Liver (tissue), 3 donors: ENCODE results near the gene PRMT2.

Source experiments
- CTCF ChIP-seq: fragments of 150-350 bp; IDR thresholded peaks from 2 replicates; pipeline ENCODE4 v1.5.1; 2017; ENCODE audit warnings: improper control_type of control experiment, low read depth, low read length; ENCODE audit not compliant: missing input control
- EGR1 ChIP-seq, 2 donors: IDR thresholded peaks; 2 replicates each; pipeline ENCODE4 v1.6.1; 2016 to 2018; ENCODE audit warnings: antibody characterized with exemption in 2 of 2, low read depth in 2 of 2
- GABPA ChIP-seq, 2 donors: IDR thresholded peaks in 1 of 2; conservative IDR thresholded peaks in 1 of 2; 2 replicates each; pipeline ENCODE4 v1.6.1; 2016; ENCODE audit warnings: antibody characterized with exemption in 2 of 2, mild to moderate bottlenecking in 1 of 2, moderate library complexity in 1 of 2
- YY1 ChIP-seq: IDR thresholded peaks from 2 replicates; pipeline ENCODE4 v1.6.1; 2016; ENCODE audit warnings: antibody characterized with exemption, mild to moderate bottlenecking
- TF ChIP-seq, protein P1 (sequence below): IDR thresholded peaks from 2 replicates; pipeline ENCODE4 v1.6.1; 2016; ENCODE audit warnings: antibody characterized with exemption
- donor health status: healthy.
- donor health status: healthy.

- TF ChIP-seq CTCF (no peak), YY1 (no peak), GABPA (IDR thresholded peaks at IDR 0.05 in 1 of 2, conservative IDR thresholded peaks at IDR 0.05 in 1 of 2) (no peak), EGR1 (IDR thresholded peaks at IDR 0.05; ENCODE audit: low read depth in 2 of 2) (no peak)
- TF ChIP-seq, protein P1, sequence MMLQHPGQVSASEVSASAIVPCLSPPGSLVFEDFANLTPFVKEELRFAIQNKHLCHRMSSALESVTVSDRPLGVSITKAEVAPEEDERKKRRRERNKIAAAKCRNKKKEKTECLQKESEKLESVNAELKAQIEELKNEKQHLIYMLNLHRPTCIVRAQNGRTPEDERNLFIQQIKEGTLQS = no peak
Measured at GRCh38 chr21:46643379-46644177, 8.1 kb downstream of the PRMT2 start.
